ENCODE results near the gene PRSS48. TPM values are rescaled to one million over a fixed set of nuclear protein-coding genes. Genes with fewer than 3 reads are reported as not detected.

Gene PRSS48
- total RNA-seq, 1 donor from 2014 or later: not detected

DNA sequence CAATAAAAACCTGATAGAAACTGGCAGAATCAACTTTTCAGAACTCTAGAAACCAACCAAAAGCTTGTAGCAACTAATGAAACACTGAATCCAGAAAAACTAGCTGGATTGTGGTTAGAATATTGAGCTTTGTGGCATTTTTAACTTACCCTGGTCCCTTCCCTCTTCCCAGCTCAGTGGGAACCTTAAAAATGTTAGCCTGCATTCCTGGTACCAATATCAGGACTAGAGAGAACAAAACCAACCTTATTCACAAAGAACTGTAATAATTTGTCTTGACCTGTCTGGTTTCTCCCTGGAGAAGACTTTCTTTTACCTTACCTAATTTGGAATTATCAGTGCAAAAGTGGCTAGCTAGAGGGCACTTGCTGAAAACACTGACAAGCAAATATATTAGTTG, 27.3 kb downstream of the PRSS48 start:
- peaks cover 25% of the 10 kb centered on the region for H3K4me1 Mint-ChIP-seq
- H3K27ac Mint-ChIP-seq: peak overlapping the region; percentile 18
- H3K9me3 Mint-ChIP-seq: peaks cover 19% of the 10 kb centered on the region
- TF ChIP-seq, protein P1, sequence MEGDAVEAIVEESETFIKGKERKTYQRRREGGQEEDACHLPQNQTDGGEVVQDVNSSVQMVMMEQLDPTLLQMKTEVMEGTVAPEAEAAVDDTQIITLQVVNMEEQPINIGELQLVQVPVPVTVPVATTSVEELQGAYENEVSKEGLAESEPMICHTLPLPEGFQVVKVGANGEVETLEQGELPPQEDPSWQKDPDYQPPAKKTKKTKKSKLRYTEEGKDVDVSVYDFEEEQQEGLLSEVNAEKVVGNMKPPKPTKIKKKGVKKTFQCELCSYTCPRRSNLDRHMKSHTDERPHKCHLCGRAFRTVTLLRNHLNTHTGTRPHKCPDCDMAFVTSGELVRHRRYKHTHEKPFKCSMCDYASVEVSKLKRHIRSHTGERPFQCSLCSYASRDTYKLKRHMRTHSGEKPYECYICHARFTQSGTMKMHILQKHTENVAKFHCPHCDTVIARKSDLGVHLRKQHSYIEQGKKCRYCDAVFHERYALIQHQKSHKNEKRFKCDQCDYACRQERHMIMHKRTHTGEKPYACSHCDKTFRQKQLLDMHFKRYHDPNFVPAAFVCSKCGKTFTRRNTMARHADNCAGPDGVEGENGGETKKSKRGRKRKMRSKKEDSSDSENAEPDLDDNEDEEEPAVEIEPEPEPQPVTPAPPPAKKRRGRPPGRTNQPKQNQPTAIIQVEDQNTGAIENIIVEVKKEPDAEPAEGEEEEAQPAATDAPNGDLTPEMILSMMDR (IDR thresholded peaks at IDR 0.05; ENCODE audit: unreplicated experiment): no peak
- no peaks in the 10 kb centered on the region for H3K27me3 Mint-ChIP-seq (ENCODE audit: low read depth)
- DNase-seq (ENCODE audit: low spot score in 2 of 2, unreplicated experiment in 2 of 2): no peak
- no peak overlapping the region for H3K4me3 Mint-ChIP-seq
- peaks cover 29% of the 10 kb centered on the region for H3K36me3 Mint-ChIP-seq

DNA sequence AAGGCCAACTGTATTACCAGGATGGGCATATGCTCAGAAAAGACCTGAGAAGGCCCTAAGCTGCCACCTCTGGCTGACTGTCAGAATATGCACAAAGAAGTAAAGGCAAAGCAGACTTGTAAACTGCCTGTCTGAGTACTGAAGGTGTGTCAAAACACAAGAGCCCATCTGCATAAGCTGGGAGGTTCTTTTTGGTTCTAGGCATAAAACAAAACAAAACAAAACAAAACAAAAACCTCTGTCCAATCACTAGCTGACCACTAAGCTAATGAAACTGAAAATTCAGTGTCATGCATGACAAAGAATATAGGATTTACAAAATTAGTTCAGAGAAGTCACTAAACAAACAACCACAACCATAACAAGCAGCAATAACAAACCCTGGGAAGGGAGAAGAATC, 27.8 kb downstream of the PRSS48 start:
- H3K4me1 Mint-ChIP-seq: peaks cover 25% of the 10 kb centered on the region
- H3K27me3 Mint-ChIP-seq (ENCODE audit: low read depth): no peaks in the 10 kb centered on the region
- no peak overlapping the region for H3K4me3 Mint-ChIP-seq
- H3K9me3 Mint-ChIP-seq: peaks cover 19% of the 10 kb centered on the region
- TF ChIP-seq, protein P1 (IDR thresholded peaks at IDR 0.05; ENCODE audit: unreplicated experiment): no peak
- H3K36me3 Mint-ChIP-seq: peaks cover 29% of the 10 kb centered on the region
- H3K27ac Mint-ChIP-seq: no peak overlapping the region
- no peak for DNase-seq (ENCODE audit: low spot score in 2 of 2, unreplicated experiment in 2 of 2)

DNA sequence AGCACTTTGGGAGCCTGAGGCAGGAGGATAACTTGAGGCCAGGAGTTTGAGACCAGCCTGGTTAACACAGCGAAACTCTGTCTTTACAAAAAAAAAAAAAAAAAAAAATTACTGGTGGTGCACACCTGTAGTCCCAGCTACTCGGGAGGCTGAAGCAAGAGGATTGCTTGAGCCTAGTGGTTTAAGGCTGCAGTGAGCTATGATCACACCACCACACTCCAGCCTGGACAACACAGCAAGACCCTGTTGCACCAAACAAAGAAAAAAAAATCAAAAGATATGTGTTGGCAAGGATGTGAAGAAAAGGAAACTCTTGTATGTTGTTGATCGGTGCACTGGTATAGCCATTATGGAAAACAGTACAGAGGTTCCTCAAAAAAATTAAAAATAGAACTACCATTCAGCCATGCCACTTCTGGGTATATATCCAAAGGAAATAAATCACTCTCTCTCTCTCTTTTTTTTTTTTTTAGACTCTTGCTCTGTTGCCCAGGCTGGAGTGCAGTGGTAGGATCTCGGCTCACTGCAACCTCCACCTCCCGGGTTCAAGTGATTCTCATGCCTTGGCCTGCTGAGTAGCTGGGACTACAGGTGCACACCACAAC, 33.3 kb downstream of the PRSS48 start:
- Mint-ChIP-seq H3K27ac (no peak overlapping the region), H3K36me3 (peaks cover 7% of the 10 kb centered on the region), H3K4me3 (no peak overlapping the region), H3K4me1 (peaks cover 5% of the 10 kb centered on the region), H3K9me3 (peaks cover 6% of the 10 kb centered on the region), H3K27me3 (ENCODE audit: low read depth) (no peaks in the 10 kb centered on the region)
- TF ChIP-seq, protein P1 (IDR thresholded peaks at IDR 0.05; ENCODE audit: unreplicated experiment): no peak
- DNase-seq (ENCODE audit: low spot score in 2 of 2, unreplicated experiment in 2 of 2): no peak

DNA sequence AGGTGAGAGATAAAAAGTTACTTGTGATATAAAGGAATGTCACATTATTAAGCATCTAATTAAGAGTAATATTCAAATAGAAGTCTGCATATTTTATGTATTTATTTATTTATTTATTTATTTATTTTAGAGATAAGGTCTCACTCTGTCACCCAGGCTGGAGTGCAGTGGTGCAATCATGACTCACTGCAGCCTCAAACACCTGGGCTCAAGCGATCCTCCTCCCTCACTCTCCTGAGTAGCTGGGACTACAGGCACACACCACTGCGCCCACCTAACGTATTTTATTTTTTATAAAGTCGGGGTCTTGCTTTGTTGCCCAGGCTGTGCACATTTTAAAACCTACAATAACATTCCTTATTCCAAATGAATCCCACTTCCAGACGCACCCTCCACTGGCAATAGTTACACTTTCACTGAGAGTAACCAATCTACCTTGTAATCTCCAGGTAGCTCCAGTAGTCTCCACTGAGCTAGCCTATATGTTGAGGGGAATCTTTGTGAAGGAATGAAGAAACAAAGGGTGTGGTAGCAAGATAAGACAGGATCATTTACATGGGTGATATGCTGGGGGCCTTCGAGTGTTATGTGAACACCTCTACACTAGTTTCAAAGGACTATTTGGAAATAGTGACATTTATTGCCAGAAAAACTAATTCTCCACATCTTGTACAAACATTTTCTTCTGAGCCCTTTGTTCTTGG, 36.5 kb downstream of the PRSS48 start:
- H3K4me3 Mint-ChIP-seq: no peak overlapping the region
- H3K27me3 Mint-ChIP-seq (ENCODE audit: low read depth): no peaks in the 10 kb centered on the region
- TF ChIP-seq, protein P1 (IDR thresholded peaks at IDR 0.05; ENCODE audit: unreplicated experiment): no peak
- DNase-seq (ENCODE audit: low spot score in 2 of 2, unreplicated experiment in 2 of 2): no peak
- no peak overlapping the region for H3K27ac Mint-ChIP-seq
- peaks cover 7% of the 10 kb centered on the region for H3K4me1 Mint-ChIP-seq
- H3K9me3 Mint-ChIP-seq: no peaks in the 10 kb centered on the region
- no peaks in the 10 kb centered on the region for H3K36me3 Mint-ChIP-seq

DNA sequence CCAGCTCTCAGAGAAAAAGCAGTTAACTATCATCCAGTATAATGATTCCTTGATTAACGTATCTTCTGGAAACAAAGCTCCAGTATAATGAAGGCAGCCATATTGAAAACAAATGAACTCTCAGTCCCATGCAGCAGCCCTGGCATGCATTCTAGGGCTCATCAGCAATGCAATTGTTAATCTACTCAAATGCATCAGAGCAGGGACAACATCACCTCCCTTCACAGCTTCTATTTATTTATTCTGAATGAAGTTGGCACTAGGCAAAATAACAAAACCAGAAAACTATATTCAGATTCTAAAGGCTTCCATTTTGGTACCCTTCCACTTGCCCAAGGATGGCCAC, 37.0 kb downstream of the PRSS48 start:
- Mint-ChIP-seq H3K36me3 (no peaks in the 10 kb centered on the region), H3K4me3 (no peak overlapping the region), H3K27ac (no peak overlapping the region), H3K4me1 (peaks cover 7% of the 10 kb centered on the region), H3K9me3 (no peaks in the 10 kb centered on the region), H3K27me3 (ENCODE audit: low read depth) (no peaks in the 10 kb centered on the region)
- TF ChIP-seq, protein P1 (IDR thresholded peaks at IDR 0.05; ENCODE audit: unreplicated experiment): no peak
- DNase-seq (ENCODE audit: low spot score in 2 of 2, unreplicated experiment in 2 of 2): no peak
